B cell (primary cell): ENCODE data around the gene CCT4. TPM values are rescaled to one million over a fixed set of nuclear protein-coding genes. Genes with fewer than 3 reads are reported as not detected.

ENCODE experiments used
- ATAC-seq: fragments of 200-7000 bp; cut with Tn5 transposase; one replicate; pipeline ENCODE4 v1.10.0; 2021; ENCODE audit warnings: low read depth, mild to moderate bottlenecking, moderate number of reproducible peaks, moderate library complexity
- CTCF ChIA-PET: fragments of 350-600 bp; sonication (Branson Sonifier 250); formaldehyde crosslinking; loops from one replicate; lab custom pipeline; 2021; ENCODE audit warnings: antibody characterized with exemption, inconsistent platforms; lab: Charles Lee
- POLR2A ChIA-PET: fragments of 350-600 bp; sonication (Branson Sonifier 250); formaldehyde crosslinking; loops from one replicate; lab custom pipeline; 2021; ENCODE audit warnings: antibody characterized with exemption; lab: Charles Lee
- DNase-seq: peaks from one replicate; pipeline ENCODE4 v3.0.0; 2013
- H2AFZ ChIP-seq: 2 replicates; pipeline ENCODE4 v1.6.1; 2012; ENCODE audit warnings: mild to moderate bottlenecking, low read depth, low read length; ENCODE audit not compliant: insufficient read depth, poor library complexity, severe bottlenecking
- H3K27ac ChIP-seq, 2 donors: 1 replicate in 1 of 2; 2 replicates in 1 of 2; pipeline ENCODE4 v1.5.1; 2012 to 2013; ENCODE audit warnings: low read length in 2 of 2, mild to moderate bottlenecking in 2 of 2, moderate library complexity in 1 of 2
- H3K27me3 ChIP-seq, 4 experiments: fragments of 200-600 bp in 1 of 4; sonication (generic) in 1 of 4; replicated peaks in 1 of 4; 1 replicate in 2 of 4; 2 replicates in 2 of 4; pipeline versions ENCODE4 v1.6.1 to v1.7.0; 2013 to 2016; ENCODE audit warnings: low read length in 3 of 4, mild to moderate bottlenecking in 2 of 4, mixed read lengths in 1 of 4, moderate library complexity in 1 of 4; ENCODE audit not compliant: insufficient read depth in 4 of 4, control insufficient read depth in 3 of 4; ENCODE audit errors: control extremely low read depth in 1 of 4
- H3K36me3 ChIP-seq, 2 experiments: replicated peaks in 1 of 2; 1 replicate in 1 of 2; 2 replicates in 1 of 2; pipeline versions ENCODE4 v1.6.1 to v1.7.1; 2013; ENCODE audit warnings: low read length in 1 of 2; ENCODE audit not compliant: insufficient read depth in 2 of 2, control insufficient read depth in 1 of 2; ENCODE audit errors: control extremely low read depth in 1 of 2, extremely low read depth in 1 of 2
- H3K4me1 ChIP-seq, 2 donors: fragments of 200-600 bp in 1 of 2; sonication (generic) in 1 of 2; 1 replicate in 1 of 2; 2 replicates in 1 of 2; pipeline versions ENCODE4 v1.5.1 to v1.6.1; 2013 to 2017; ENCODE audit warnings: low read length in 2 of 2; ENCODE audit not compliant: control insufficient read depth in 2 of 2, insufficient read depth in 2 of 2
- H3K4me2 ChIP-seq: replicated peaks from 2 replicates; pipeline ENCODE3; 2012; ENCODE audit warnings: mild to moderate bottlenecking, low read depth, low read length; ENCODE audit not compliant: poor library complexity, severe bottlenecking
- H3K4me3 ChIP-seq, 5 experiments: fragments of 200-600 bp in 1 of 5; sonication (generic) in 1 of 5; 1 replicate in 3 of 5; 2 replicates in 2 of 5; pipeline versions ENCODE4 v1.5.1 to v1.7.0; 2011 to 2016; ENCODE audit warnings: low read length in 4 of 5, mild to moderate bottlenecking in 4 of 5, low read depth in 2 of 5, control low read depth in 1 of 5, moderate library complexity in 1 of 5; ENCODE audit not compliant: insufficient read depth in 1 of 5; ENCODE audit errors: control extremely low read depth in 1 of 5, extremely low read depth in 1 of 5
- H3K79me2 ChIP-seq: fragments of 200-600 bp; sonication (generic); one replicate; pipeline ENCODE4 v1.6.0; 2016; ENCODE audit warnings: low read length; ENCODE audit not compliant: control insufficient read depth, insufficient read depth
- H3K9ac ChIP-seq: fragments of 200-600 bp; sonication (generic); 2 replicates; pipeline ENCODE4 v1.6.1; 2017; ENCODE audit warnings: mild to moderate bottlenecking, low read length, moderate library complexity
- H3K9me3 ChIP-seq, 3 donors: one replicate each; pipeline versions ENCODE4 v1.6.1 to v1.7.1; 2013; ENCODE audit warnings: low read length in 2 of 3; ENCODE audit not compliant: control insufficient read depth in 2 of 3, insufficient read depth in 1 of 3; ENCODE audit errors: control extremely low read depth in 1 of 3
- H4K20me1 ChIP-seq: 2 replicates; pipeline ENCODE4 v1.6.0; 2012; ENCODE audit warnings: mild to moderate bottlenecking, low read length; ENCODE audit not compliant: insufficient read depth, control insufficient read depth, poor library complexity, severe bottlenecking
- H3K27ac Mint-ChIP-seq: one replicate; pipeline ENCODE4 v1.8.0; 2021; ENCODE audit warnings: mixed read lengths
- H3K27me3 Mint-ChIP-seq: one replicate; pipeline ENCODE4 v1.8.0; 2021; ENCODE audit warnings: mixed read lengths
- H3K4me1 Mint-ChIP-seq: one replicate; pipeline ENCODE4 v1.8.0; 2021; ENCODE audit warnings: mixed read lengths
- H3K4me3 Mint-ChIP-seq: one replicate; pipeline ENCODE4 v1.8.0; 2021; ENCODE audit warnings: mixed read lengths
- H3K9me3 Mint-ChIP-seq: one replicate; pipeline ENCODE4 v1.8.0; 2022; ENCODE audit warnings: mixed read lengths; ENCODE audit not compliant: insufficient read depth
- EZH2 ChIP-seq: IDR thresholded peaks from 2 replicates; pipeline ENCODE4 v1.6.1; 2012; ENCODE audit warnings: borderline replicate concordance, low read depth, mild to moderate bottlenecking, moderate library complexity, low read length; ENCODE audit not compliant: insufficient read depth, poor library complexity, severe bottlenecking
- WGBS: methylation state at CpG from one replicate; pipeline ENCODE4 v1.1.5; 2013; ENCODE audit warnings: missing lambda C conversion rate; ENCODE audit not compliant: insufficient coverage; 5-methylcytosine and 5-hydroxymethylcytosine counted together
- intact Hi-C: fragments of 100-400 bp; cut with micrococcal nuclease; formaldehyde crosslinking; loops from one replicate; pipeline ENCODE4 v1.10.0; 2022
- polyA plus RNA-seq: library from polyadenylated mRNA; depleted of rRNA; stranded (reverse); fragments of >200 nt; gene quantifications from 2 replicates; pipeline ENCODE4 v1.2.3, GENCODE V29; 2012
- total RNA-seq, 2 donors: library from RNA; stranded (reverse); fragments of 120-200 nt in 1 of 2; gene quantifications; 1 replicate in 1 of 2; 2 replicates in 1 of 2; pipeline versions ENCODE4 v1.2.3 to v1.2.4, GENCODE V29; 2013 to 2022
- TF ChIP-seq, protein P1 (sequence below): fragments of 200-600 bp; IDR thresholded peaks from one replicate; pipeline ENCODE4 v1.8.0; 2022; ENCODE audit warnings: antibody characterized with exemption, mild to moderate bottlenecking

The CCT4 gene
- total and polyA plus RNA-seq, 2 donors (not counting 1 experiment from before 2014, with no cell fraction given): 31.2 to 88.0 TPM

GRCh38 chr2:61845320-61845719 lies 43.1 kb downstream of the CCT4 start:
- Mint-ChIP-seq H3K27me3 (no peaks in the 10 kb centered on the region), H3K4me1 (no peaks in the 10 kb centered on the region), H3K4me3 (no peak overlapping the region), H3K27ac (no peak overlapping the region), H3K9me3 (no peaks in the 10 kb centered on the region)
- Histone ChIP-seq H3K9me3 (no peaks in the 10 kb centered on the region), H3K36me3 (no peaks in the 10 kb centered on the region), H4K20me1 (no peaks in the 10 kb centered on the region), H3K9ac (no peak overlapping the region), H3K4me2 (no peak overlapping the region), H3K4me3 (no peak overlapping the region), H3K27ac (no peak overlapping the region), H3K27me3 (no peaks in the 10 kb centered on the region), H3K4me1 (no peaks in the 10 kb centered on the region), H2AFZ (no peak overlapping the region), H3K79me2 (no peaks in the 10 kb centered on the region)
- DNase-seq: no peak
- ChIA-PET CTCF (no interaction called here), POLR2A (interaction anchor here (0.7 kb wide), 1 partner anchor 94 kb away, joined by 8 read pairs; no protein-coding TSS in a partner anchor)
- intact Hi-C loops: no loop called here
- WGBS: no CpG with 5 or more reads among the region's 3 CpGs
- TF ChIP-seq EZH2: no peak
- TF ChIP-seq, protein P1, sequence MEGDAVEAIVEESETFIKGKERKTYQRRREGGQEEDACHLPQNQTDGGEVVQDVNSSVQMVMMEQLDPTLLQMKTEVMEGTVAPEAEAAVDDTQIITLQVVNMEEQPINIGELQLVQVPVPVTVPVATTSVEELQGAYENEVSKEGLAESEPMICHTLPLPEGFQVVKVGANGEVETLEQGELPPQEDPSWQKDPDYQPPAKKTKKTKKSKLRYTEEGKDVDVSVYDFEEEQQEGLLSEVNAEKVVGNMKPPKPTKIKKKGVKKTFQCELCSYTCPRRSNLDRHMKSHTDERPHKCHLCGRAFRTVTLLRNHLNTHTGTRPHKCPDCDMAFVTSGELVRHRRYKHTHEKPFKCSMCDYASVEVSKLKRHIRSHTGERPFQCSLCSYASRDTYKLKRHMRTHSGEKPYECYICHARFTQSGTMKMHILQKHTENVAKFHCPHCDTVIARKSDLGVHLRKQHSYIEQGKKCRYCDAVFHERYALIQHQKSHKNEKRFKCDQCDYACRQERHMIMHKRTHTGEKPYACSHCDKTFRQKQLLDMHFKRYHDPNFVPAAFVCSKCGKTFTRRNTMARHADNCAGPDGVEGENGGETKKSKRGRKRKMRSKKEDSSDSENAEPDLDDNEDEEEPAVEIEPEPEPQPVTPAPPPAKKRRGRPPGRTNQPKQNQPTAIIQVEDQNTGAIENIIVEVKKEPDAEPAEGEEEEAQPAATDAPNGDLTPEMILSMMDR: no peak
- no peak for ATAC-seq

- WGBS: 94% methylated on average over 3 of the region's 3 CpGs
- no peaks in the 10 kb centered on the region for H3K27me3 Mint-ChIP-seq
- H3K9ac ChIP-seq: no peak overlapping the region
- H3K36me3 ChIP-seq: no peaks in the 10 kb centered on the region
- POLR2A ChIA-PET: no interaction called here
- no peak overlapping the region for H2AFZ ChIP-seq
- no peak for TF ChIP-seq EZH2
- TF ChIP-seq, protein P1: no peak
- H3K4me3 ChIP-seq: no peak overlapping the region
- no peaks in the 10 kb centered on the region for H3K4me1 Mint-ChIP-seq
- H3K9me3 ChIP-seq: no peaks in the 10 kb centered on the region
- CTCF ChIA-PET: no interaction called here
- no peak overlapping the region for H3K27ac ChIP-seq
- no peaks in the 10 kb centered on the region for H3K79me2 ChIP-seq
- no peaks in the 10 kb centered on the region for H3K9me3 Mint-ChIP-seq
- no peaks in the 10 kb centered on the region for H3K4me1 ChIP-seq
- no peak overlapping the region for H3K27ac Mint-ChIP-seq
- DNase-seq: no peak
- H4K20me1 ChIP-seq: no peaks in the 10 kb centered on the region
- ATAC-seq: no peak
- no peak overlapping the region for H3K4me2 ChIP-seq
- intact Hi-C loops: no loop called here
- no peak overlapping the region for H3K4me3 Mint-ChIP-seq
- H3K27me3 ChIP-seq: no peaks in the 10 kb centered on the region
These were observed 47.2 kb downstream of the CCT4 start for GRCh38 chr2:61841286-61841685.
